ENCODE measurements around the gene TSPEAR.
"Not testable (repeated sequence)": the region's sequence is repeated elsewhere in the genome, so short reads cannot be mapped to it uniquely, and the experiment has no call there.

TSPEAR gene

DNA sequence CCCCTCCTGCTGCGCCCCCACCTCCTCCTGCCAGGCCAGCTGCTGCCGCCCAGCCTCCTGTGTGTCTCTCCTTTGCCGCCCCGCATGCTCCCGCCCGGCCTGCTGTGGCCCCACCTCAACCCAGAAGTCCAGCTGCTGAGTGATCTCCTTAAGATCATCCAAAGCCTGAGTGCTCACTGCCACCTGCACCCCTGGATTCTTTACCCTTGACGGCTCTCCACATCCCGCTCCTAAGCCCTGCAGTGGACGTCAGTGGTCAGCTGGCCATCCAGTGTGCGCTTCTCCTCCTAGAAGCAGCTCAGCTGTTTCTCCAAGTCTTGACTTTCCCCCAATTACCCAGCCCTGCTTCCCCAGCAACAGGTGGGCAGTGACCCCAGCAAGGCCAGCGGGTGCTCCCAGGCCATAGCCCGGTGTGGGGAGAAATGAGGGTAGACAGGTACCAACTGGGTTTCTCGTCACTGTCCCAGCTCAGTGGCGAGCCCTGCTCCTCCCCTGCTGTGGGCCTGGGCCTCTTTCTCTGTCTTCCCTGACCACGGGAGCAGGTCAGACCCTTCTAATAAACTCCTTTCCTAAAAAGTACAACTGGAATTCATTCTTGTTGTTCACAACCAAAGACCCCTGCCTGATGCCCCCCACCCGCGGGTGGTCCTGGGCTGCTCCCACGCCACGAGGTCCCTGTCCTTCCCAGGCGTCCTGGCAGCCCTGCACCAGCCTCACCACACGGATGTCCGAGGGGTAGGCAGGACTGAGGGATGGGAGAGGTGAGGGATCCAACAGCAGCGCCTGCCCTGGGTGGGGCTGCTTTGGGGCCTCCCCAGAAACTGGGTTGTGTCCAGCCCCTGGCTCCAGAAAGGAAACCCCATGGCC lies 109.5 kb downstream of the TSPEAR start:
- TF ChIP-seq CTCF (IDR thresholded peaks at IDR 0.05; ENCODE audit: unreplicated experiment in 3 of 3): no peak
- H3K36me3 Mint-ChIP-seq (ENCODE audit: low read depth): no peaks in the 10 kb centered on the region
- H3K9me3 Mint-ChIP-seq: peaks cover 15% of the 10 kb centered on the region
- H3K4me1 Mint-ChIP-seq: no peaks in the 10 kb centered on the region
- no peak overlapping the region for H3K4me3 Mint-ChIP-seq
- no peak overlapping the region for H3K27ac Mint-ChIP-seq
- H3K27me3 Mint-ChIP-seq (ENCODE audit: low read depth): peaks cover 16% of the 10 kb centered on the region

GRCh38 chr21:44601091-44601490 lies 110.3 kb downstream of the TSPEAR start:
- not testable (repeated sequence) for H3K27me3 Mint-ChIP-seq (ENCODE audit: low read depth); H3K27ac Mint-ChIP-seq; H3K36me3 Mint-ChIP-seq (ENCODE audit: low read depth); H3K4me3 Mint-ChIP-seq; H3K4me1 Mint-ChIP-seq
- H3K9me3 Mint-ChIP-seq: peaks cover 11% of the 10 kb centered on the region

- H3K36me3 Mint-ChIP-seq (ENCODE audit: low read depth); H3K27ac Mint-ChIP-seq; H3K4me3 Mint-ChIP-seq; H3K4me1 Mint-ChIP-seq; H3K27me3 Mint-ChIP-seq (ENCODE audit: low read depth): not testable (repeated sequence)
- peaks cover 11% of the 10 kb centered on the region for H3K9me3 Mint-ChIP-seq
These were observed 111.0 kb downstream of the TSPEAR start, which contains the start of gene KRTAP10-7 for GRCh38 chr21:44600118-44600978. TSS of gene KRTAP10-7 (plus strand) at chr21:44600597. CDS start at chr21:44600622, 25 bp downstream.

GRCh38 chr21:44599264-44600029 lies 111.9 kb downstream of the TSPEAR start:
- no peaks in the 10 kb centered on the region for H3K4me1 Mint-ChIP-seq
- peaks cover 9% of the 10 kb centered on the region for H3K27me3 Mint-ChIP-seq (ENCODE audit: low read depth)
- no peak overlapping the region for H3K4me3 Mint-ChIP-seq
- H3K36me3 Mint-ChIP-seq (ENCODE audit: low read depth): no peaks in the 10 kb centered on the region
- H3K9me3 Mint-ChIP-seq: peaks cover 8% of the 10 kb centered on the region
- no peak overlapping the region for H3K27ac Mint-ChIP-seq
- TF ChIP-seq CTCF (IDR thresholded peaks at IDR 0.05; ENCODE audit: unreplicated experiment in 3 of 3): no peak

DNA sequence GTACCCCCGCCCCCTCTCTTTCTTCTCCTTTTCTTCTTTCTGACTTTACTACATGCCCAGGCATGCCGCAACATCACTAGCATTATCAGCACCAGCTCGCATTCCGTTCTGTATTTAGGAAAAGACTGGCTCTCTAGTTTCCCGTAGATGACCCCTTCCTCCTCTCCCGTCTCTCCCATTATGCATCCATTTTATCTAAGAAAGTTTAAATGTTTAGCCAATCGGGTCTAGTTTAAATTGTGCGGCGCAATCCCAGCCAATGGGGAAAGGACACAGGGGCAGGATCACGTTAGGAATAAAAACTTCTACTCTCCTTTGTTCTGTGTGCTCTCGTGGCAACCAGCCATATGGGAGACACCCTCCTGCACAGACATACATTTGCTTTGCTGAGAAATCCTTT lies 113.3 kb downstream of the TSPEAR start:
- Mint-ChIP-seq H3K4me1 (peaks cover 11% of the 10 kb centered on the region), H3K9me3 (peaks cover 5% of the 10 kb centered on the region), H3K36me3 (ENCODE audit: low read depth) (no peaks in the 10 kb centered on the region), H3K27me3 (ENCODE audit: low read depth) (peaks cover 13% of the 10 kb centered on the region), H3K27ac (no peak overlapping the region), H3K4me3 (no peak overlapping the region)
- no peak for TF ChIP-seq CTCF (IDR thresholded peaks at IDR 0.05; ENCODE audit: unreplicated experiment in 3 of 3)

- H3K4me3 Mint-ChIP-seq: no peak overlapping the region
- peaks cover 11% of the 10 kb centered on the region for H3K4me1 Mint-ChIP-seq
- H3K36me3 Mint-ChIP-seq (ENCODE audit: low read depth): no peaks in the 10 kb centered on the region
- TF ChIP-seq CTCF (IDR thresholded peaks at IDR 0.05; ENCODE audit: unreplicated experiment in 3 of 3): no peak
- peaks cover 5% of the 10 kb centered on the region for H3K9me3 Mint-ChIP-seq
- peaks cover 20% of the 10 kb centered on the region for H3K27me3 Mint-ChIP-seq (ENCODE audit: low read depth)
- no peak overlapping the region for H3K27ac Mint-ChIP-seq
These were observed 115.2 kb downstream of the TSPEAR start for GRCh38 chr21:44596068-44596725.

Measured in nephron (organoid).